GM10266 (cell line): ENCODE data around the gene ANKS1B.
A peak's percentile ranks its signal among the peaks of the same experiment; 100 is the strongest.

ENCODE experiments used
- DNase-seq: peaks from one replicate; pipeline ENCODE4 v3.0.0; 2012; ENCODE audit errors: extremely low spot score
- TF ChIP-seq, protein P1 (sequence below): IDR thresholded peaks from 2 replicates; pipeline ENCODE4 v1.5.1; 2012; ENCODE audit warnings: mild to moderate bottlenecking, low read depth; ENCODE audit not compliant: control insufficient read depth, insufficient read depth; ENCODE audit errors: missing control alignments

The ANKS1B gene

DNA sequence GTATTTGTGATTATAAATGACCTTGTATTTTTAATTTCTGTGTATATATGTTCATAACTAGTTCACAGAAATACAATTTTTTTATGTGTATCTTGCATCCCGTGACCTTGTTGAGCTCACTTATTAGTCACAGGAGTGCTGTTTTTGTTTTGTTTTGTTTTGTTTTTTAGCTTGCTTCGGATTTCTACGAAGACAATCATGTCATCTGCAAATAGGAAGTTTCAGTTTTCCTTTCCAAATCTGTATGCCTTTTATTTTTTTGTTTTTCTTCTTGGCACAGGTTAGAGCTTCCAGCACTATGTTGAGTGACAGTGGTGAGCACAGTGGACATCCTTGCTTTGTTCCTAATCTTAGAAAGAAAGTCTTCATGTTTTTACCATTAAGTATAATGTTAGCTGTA, 566.4 kb downstream of the ANKS1B start:
- TF ChIP-seq, protein P1, sequence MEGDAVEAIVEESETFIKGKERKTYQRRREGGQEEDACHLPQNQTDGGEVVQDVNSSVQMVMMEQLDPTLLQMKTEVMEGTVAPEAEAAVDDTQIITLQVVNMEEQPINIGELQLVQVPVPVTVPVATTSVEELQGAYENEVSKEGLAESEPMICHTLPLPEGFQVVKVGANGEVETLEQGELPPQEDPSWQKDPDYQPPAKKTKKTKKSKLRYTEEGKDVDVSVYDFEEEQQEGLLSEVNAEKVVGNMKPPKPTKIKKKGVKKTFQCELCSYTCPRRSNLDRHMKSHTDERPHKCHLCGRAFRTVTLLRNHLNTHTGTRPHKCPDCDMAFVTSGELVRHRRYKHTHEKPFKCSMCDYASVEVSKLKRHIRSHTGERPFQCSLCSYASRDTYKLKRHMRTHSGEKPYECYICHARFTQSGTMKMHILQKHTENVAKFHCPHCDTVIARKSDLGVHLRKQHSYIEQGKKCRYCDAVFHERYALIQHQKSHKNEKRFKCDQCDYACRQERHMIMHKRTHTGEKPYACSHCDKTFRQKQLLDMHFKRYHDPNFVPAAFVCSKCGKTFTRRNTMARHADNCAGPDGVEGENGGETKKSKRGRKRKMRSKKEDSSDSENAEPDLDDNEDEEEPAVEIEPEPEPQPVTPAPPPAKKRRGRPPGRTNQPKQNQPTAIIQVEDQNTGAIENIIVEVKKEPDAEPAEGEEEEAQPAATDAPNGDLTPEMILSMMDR: no peak
- no peak for DNase-seq

DNA sequence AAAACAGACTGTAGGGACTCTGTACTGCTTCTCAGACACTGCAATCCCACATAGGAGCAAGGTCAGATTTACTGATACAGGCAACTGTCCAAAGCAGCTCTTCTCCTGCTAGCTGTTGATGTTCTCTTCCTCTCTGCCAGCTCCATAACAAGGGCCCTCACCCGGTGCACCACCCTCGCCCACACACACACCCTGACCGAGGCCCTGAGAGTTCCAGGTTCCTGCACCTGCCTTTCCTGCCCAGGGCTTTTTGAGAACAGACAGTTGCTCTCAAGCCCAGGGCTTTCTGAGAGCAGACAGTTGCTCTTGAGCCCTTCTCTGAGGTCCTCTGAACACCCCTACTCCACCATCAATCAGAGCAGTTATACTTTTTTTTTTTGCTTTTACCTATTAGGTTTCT, 571.0 kb downstream of the ANKS1B start:
- DNase-seq: no peak

DNA sequence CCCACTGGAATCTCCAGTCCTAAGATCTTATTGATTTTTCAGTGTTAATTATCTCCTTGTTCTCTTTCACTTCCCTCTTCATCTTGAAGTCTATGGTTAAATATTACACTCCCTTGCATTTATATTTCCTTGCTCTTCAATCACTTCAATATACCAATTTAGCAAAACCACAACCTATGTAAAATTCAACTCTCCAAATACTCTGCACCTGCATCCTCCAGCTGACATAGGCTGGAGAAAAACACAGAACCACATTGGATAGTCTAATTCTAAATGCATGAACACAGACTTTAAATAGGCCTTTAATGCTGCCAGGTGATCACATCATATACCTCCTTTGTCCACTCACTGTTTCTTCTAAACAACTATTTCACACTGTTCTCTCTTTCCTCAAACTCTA, 591.0 kb downstream of the ANKS1B start:
- TF ChIP-seq, protein P1: no peak

More for the DNA sequence above, 571.0 kb downstream of the ANKS1B start:
- TF ChIP-seq, protein P1: no peak

DNA sequence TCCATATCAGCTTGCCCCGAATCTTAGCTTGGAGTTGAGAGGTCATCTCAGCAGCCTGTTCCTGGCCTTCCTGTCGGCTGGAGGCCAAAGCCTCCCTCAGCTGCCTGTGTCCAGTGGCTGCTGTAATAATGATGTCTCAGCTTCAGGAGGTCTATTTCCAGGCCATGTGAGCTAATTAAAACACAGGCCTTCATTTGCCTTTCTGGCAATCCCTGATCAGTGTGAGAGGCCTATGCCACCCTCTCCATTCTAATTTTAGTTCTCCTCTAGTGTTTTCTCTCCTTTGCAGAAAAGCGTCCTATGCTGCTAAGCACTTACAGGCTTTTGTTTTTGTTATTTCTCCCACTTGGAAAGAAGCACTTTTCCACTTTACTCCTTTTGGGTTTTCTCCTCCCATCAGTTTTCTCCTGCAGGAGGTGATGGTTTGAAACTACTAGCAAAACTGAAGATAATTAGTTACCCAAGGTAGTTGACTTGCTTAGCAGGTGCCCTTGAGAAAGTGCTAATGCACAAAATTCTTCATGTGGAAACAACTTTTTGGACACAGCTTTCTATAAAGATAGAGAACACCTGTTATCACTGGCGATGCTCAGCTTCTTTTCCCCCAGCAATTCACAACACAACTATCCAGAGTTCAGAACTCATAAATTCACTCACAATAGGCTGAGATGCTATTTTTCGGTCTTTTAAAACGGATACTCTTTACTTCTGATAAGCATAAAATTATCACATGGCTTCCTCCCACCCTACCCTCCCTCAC, 592.5 kb downstream of the ANKS1B start:
- TF ChIP-seq, protein P1: no peak
- no peak for DNase-seq

More for the DNA sequence above, 591.0 kb downstream of the ANKS1B start:
- no peak for DNase-seq

DNA sequence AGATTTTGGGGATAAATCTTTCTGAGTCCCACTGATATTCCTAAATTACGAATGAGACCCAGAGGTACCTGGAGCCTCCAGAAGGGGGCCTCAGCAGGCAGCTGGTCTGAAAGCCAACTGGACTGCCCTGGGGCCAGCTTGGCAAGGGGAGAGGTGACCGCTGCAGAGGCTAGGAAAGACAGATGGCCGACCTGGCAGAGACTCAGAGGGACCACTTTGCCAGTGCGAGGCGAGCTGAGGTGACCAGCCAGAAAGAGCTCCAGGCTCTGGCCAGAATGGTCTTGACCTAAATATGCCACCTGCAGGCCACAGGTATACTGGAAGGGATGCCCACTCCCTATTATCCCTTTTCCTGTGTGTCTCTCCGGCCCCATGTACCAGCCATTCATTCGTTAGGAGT, 594.0 kb downstream of the ANKS1B start:
- DNase-seq: peak; percentile 12
- TF ChIP-seq, protein P1: peak; percentile 45

DNA sequence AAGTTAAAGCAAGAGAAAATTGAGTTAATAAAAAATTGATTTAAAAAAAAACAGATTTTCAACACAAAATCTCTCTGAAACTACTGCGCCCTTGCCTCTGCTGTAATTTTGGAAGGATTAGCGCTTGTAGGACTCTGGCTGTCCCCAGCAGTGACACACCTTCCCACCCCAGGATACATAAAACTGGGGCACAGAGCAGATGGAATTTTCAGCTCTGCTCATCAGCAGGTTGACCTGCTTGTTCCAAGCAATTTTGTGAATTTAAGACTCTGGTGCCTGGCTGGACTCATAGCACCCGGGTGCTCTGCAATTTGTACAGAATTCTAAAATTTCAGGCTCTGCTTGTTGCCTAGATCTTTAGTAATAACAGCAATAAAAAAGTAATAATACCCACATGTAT, 595.0 kb downstream of the ANKS1B start:
- TF ChIP-seq, protein P1: no peak
- no peak for DNase-seq

DNA sequence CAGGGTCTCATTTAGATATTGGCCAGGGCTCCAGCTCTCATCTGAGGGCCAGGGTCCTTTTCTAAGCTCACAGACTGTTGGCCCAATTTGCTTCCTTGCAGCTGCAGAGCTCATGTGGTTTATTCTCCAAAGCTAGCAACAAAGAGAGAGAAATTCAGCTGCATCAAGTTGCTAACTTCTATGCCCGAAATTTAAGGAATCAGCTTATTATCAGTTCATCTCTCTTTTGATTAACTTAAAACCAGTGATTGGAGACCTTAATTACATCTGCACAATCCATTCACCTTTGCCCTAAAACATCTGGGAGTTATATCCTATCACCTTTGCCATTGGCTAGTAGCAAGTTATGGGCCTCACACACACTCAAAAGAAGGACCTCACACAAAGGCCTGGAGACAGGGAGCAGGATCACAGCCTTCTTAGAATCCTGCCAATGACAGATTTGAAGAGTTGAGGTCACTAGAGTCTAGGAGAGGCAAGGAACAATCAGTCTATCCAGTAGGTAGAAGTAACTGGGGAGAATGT, 596.0 kb downstream of the ANKS1B start:
- no peak for DNase-seq
- TF ChIP-seq, protein P1: no peak
